Measurements from ENCODE around the gene HLA-E. TPM values are rescaled to one million over a fixed set of nuclear protein-coding genes. Genes with fewer than 3 reads are reported as not detected.

Gene HLA-E
- total RNA-seq, 1 donor from 2014 or later = 1,028 TPM

DNA sequence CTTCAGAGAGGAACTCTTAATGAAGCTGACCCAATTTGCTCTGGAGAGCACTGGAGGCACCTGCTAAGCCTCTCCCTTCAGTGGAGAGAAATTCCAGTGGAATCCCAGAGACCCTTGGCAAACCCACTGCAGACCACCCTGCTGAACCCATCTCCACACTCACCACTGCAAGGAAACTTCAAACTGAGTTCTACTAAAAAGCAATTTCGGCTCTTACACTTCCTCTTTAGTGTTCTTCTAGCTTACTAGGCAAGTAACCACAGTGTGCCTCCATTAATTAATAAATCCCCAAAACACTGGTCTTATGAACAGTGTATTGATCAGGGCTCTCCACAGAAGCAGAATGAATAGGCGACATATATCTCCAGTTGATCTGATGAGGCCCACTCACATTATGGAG is 43.0 kb upstream of the HLA-E start:
- H3K9me3 ChIP-seq = no peaks in the 10 kb centered on the region
- no peaks in the 10 kb centered on the region for H3K36me3 ChIP-seq
- peaks cover 90% of the 10 kb centered on the region for H3K27me3 ChIP-seq
- peaks cover 13% of the 10 kb centered on the region for H3K4me1 ChIP-seq
- no peak overlapping the region for H3K4me3 ChIP-seq
- DNase-seq = no peak
- TF ChIP-seq, protein P1, sequence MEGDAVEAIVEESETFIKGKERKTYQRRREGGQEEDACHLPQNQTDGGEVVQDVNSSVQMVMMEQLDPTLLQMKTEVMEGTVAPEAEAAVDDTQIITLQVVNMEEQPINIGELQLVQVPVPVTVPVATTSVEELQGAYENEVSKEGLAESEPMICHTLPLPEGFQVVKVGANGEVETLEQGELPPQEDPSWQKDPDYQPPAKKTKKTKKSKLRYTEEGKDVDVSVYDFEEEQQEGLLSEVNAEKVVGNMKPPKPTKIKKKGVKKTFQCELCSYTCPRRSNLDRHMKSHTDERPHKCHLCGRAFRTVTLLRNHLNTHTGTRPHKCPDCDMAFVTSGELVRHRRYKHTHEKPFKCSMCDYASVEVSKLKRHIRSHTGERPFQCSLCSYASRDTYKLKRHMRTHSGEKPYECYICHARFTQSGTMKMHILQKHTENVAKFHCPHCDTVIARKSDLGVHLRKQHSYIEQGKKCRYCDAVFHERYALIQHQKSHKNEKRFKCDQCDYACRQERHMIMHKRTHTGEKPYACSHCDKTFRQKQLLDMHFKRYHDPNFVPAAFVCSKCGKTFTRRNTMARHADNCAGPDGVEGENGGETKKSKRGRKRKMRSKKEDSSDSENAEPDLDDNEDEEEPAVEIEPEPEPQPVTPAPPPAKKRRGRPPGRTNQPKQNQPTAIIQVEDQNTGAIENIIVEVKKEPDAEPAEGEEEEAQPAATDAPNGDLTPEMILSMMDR (IDR thresholded peaks at IDR 0.05) = no peak
- no peak for ATAC-seq
- H3K27ac ChIP-seq = no peak overlapping the region
- intact Hi-C loops (cut with DNase I) = no loop called here

DNA sequence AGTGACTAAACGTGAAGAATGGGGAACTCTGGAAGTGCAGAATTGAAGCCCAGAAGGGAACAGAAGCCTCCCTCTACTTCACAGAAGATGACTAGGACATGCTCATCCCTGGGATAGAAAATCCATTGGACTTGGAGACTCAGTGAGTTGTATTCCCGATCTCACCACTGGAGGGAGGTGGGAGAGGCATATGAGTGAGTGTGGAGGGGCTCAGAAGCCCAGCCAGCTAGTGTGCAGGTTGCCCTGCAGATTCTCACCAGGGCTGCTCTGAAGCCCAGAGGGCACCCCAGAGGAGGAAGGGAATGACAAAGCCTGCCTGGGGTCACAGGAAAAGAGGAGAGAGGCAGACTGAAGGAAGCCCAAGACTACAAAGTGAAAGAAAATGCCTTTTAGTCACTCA is 42.1 kb upstream of the HLA-E start:
- DNase-seq (no peak), ATAC-seq (no peak)
- H3K9me3 ChIP-seq = no peaks in the 10 kb centered on the region
- no peaks in the 10 kb centered on the region for H3K36me3 ChIP-seq
- H3K27me3 ChIP-seq = peaks cover 92% of the 10 kb centered on the region
- TF ChIP-seq, protein P1 (IDR thresholded peaks at IDR 0.05) = no peak
- intact Hi-C loops (cut with DNase I) = no loop called here
- peaks cover 16% of the 10 kb centered on the region for H3K4me1 ChIP-seq
- H3K4me3 ChIP-seq = no peak overlapping the region
- H3K27ac ChIP-seq = no peak overlapping the region

DNA sequence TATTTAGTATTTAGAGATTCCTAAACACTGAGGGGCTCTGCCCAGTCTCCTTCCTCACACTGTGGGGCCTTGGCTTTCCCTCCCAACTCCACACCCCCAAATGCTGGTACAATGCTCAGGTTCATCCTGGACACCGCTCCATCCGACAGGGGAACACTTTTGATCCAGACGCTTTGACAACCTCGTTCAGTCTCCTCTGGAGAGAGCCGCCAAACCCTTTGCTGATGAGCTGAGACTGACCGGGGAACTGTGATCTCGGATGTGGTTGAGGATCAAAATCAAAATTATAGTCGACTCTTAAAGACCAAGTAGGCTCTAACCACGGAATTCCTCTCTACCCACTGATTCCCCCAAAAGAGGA is 38.8 kb upstream of the HLA-E start:
- peaks cover 25% of the 10 kb centered on the region for H3K4me1 ChIP-seq
- H3K9me3 ChIP-seq = no peaks in the 10 kb centered on the region
- H3K27me3 ChIP-seq = peaks cover 92% of the 10 kb centered on the region
- intact Hi-C loops (cut with DNase I) = no loop called here
- no peaks in the 10 kb centered on the region for H3K36me3 ChIP-seq
- TF ChIP-seq, protein P1 (IDR thresholded peaks at IDR 0.05) = no peak
- DNase-seq (no peak), ATAC-seq (no peak)
- H3K27ac ChIP-seq = no peak overlapping the region
- H3K4me3 ChIP-seq = peak overlapping the region; percentile 23

DNA sequence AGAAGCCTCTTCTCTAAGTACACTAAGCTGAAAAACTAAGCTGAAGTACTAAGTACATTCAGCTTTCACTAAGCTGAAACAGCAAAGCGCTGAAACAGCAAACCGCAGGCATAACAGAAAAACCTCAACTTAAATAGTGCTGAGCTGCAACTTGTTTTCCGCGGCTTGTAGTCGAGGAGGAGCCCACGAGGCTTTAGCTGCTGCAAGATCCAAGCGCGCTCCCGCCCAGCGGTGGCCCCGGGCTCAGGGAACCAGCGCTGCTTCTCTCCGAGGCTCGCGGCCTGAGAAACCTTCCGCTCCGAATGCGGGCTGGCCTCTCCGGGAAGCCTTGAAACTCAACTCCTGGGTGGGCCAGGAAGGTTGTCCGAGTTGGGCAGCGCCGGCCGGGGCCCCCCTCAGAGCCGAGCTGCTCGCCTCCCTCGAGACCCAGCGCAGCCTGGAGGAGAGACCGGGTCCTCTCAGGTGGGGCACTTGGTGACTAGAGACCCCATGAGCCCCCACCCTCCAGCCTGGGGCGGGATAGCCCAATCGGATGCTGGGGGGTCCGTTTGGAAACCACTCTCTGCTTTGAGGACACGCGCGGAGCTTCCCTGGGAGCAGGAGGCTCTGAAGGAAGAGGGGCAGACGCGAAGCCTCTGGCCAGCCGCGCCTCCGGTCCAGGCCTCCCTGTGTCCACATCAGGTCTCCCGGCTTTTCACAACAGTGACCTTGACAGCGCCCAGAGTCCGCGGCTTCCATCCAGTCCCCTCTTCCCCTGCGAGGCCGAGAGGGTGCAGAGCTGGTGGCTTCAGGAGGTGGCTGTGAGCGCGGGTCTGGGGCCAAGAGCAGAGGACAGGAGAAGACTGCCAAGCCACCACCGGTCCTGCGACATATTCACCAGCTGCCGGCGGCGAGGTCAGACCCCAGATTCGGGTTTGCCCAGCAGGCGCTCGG is 38.1 kb upstream of the HLA-E start:
- intact Hi-C loops (cut with DNase I) = no loop called here
- H3K4me3 ChIP-seq = peak overlapping the region; percentile 23
- DNase-seq = peak; percentile 72

DNA sequence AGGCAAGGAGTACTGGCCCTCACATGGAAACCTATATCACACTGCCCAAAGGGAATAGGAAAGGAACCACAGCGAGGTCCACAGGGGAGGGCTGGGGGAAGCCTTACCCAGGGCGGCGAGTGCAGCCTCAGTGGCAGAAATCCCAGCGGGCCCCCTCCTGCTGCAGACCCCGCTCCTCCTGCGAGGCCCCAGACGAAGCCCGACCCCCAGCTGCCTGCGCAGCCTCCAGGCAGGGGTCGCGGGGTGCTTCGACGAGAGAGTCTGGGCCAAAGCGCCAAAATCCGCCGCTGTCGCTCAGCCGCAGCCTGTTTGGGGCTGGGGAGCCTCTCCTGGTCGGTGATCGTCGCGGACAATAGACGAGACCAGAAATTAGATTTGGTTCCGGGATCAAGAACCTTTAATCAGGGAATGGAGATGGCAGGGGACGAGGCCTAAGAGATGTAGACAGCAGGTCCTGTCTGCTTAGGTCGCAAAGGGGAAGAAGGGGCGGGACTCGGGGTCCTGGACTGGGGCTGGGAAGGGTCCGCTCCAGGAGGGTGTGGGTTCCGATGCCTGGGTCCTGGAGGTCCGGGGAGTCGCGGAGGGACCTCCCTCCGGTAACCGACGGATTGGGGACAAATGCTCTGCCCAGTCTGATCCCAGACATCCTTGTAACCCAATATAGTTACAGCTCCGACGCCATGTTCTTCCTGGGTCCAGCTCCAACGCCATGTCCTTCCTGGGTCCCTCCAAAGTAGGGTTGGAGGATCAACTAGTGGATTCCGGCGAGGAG is 36.4 kb upstream of the HLA-E start:
- intact Hi-C loops (cut with DNase I) = no loop called here
- Histone ChIP-seq H3K9me3 (no peaks in the 10 kb centered on the region), H3K4me1 (peaks cover 25% of the 10 kb centered on the region), H3K36me3 (no peaks in the 10 kb centered on the region), H3K4me3 (no peak overlapping the region), H3K27me3 (peaks cover 92% of the 10 kb centered on the region), H3K27ac (no peak overlapping the region)
- no peak for ATAC-seq
- DNase-seq = no peak
- TF ChIP-seq, protein P1 (IDR thresholded peaks at IDR 0.05) = no peak

More for the DNA sequence above, 38.1 kb upstream of the HLA-E start:
- H3K36me3 ChIP-seq = no peaks in the 10 kb centered on the region
- peak; percentile 57 for ATAC-seq
- H3K27ac ChIP-seq = no peak overlapping the region
- TF ChIP-seq, protein P1 (IDR thresholded peaks at IDR 0.05) = no peak
- peaks cover 92% of the 10 kb centered on the region for H3K27me3 ChIP-seq
- H3K4me1 ChIP-seq = peaks cover 25% of the 10 kb centered on the region
- H3K9me3 ChIP-seq = no peaks in the 10 kb centered on the region

Data from upper lobe of right lung (tissue), 1 donor.